RWPE2 (cell line): ENCODE results near the gene PTPRQ.

Source experiments
- ATAC-seq: fragments of 200-7000 bp; cut with Tn5 transposase; 3 replicates; pipeline ENCODE4 v1.9.1; 2021; ENCODE audit warnings: low read depth
- DNase-seq: peaks from one replicate; pipeline ENCODE4 v3.0.0-alpha.2; 2020; ENCODE audit warnings: low spot score
- H3K27ac ChIP-seq: fragments of 450-650 bp; 2 replicates; pipeline ENCODE4 v1.5.1; 2017; ENCODE audit warnings: mild to moderate bottlenecking; ENCODE audit not compliant: poor library complexity, severe bottlenecking
- H3K27me3 ChIP-seq: fragments of 250-450 bp; sonication (Bioruptor Pico); 2 replicates; pipeline ENCODE4 v1.5.1; 2021; ENCODE audit warnings: mild to moderate bottlenecking, moderate library complexity; ENCODE audit not compliant: insufficient read depth, poor library complexity, severe bottlenecking
- H3K36me3 ChIP-seq: fragments of 250-450 bp; sonication (Bioruptor Pico); 2 replicates; pipeline ENCODE4 v1.5.1; 2020; ENCODE audit warnings: low read depth, mild to moderate bottlenecking, moderate library complexity
- H3K4me1 ChIP-seq: fragments of 250-450 bp; sonication (Bioruptor Pico); 2 replicates; pipeline ENCODE4 v1.5.1; 2021; ENCODE audit warnings: mild to moderate bottlenecking, moderate library complexity; ENCODE audit not compliant: insufficient read depth, poor library complexity, severe bottlenecking
- H3K4me3 ChIP-seq: fragments of 250-450 bp; sonication (Bioruptor Pico); 2 replicates; pipeline ENCODE4 v1.5.1; 2021; ENCODE audit warnings: mild to moderate bottlenecking, moderate library complexity; ENCODE audit not compliant: severe bottlenecking
- H3K9me3 ChIP-seq: fragments of 250-450 bp; sonication (Bioruptor Pico); 2 replicates; pipeline ENCODE4 v1.5.1; 2021; ENCODE audit warnings: mild to moderate bottlenecking, moderate library complexity; ENCODE audit not compliant: severe bottlenecking
- TF ChIP-seq, protein P1 (sequence below): fragments of 450-650 bp; IDR thresholded peaks from one replicate; pipeline ENCODE4 v1.5.1; 2017; ENCODE audit warnings: mild to moderate bottlenecking, moderate library complexity; ENCODE audit not compliant: poor library complexity, severe bottlenecking

The PTPRQ gene

GRCh38 chr12:80702889-80703805 is 259.1 kb downstream of the PTPRQ start:
- Histone ChIP-seq H3K27me3 (peaks cover 5% of the 10 kb centered on the region), H3K36me3 (no peaks in the 10 kb centered on the region), H3K4me3 (no peak overlapping the region), H3K4me1 (peaks cover 10% of the 10 kb centered on the region), H3K9me3 (no peaks in the 10 kb centered on the region), H3K27ac (no peak overlapping the region)
- ATAC-seq: peak; percentile 98
- no peak for DNase-seq
- TF ChIP-seq, protein P1, sequence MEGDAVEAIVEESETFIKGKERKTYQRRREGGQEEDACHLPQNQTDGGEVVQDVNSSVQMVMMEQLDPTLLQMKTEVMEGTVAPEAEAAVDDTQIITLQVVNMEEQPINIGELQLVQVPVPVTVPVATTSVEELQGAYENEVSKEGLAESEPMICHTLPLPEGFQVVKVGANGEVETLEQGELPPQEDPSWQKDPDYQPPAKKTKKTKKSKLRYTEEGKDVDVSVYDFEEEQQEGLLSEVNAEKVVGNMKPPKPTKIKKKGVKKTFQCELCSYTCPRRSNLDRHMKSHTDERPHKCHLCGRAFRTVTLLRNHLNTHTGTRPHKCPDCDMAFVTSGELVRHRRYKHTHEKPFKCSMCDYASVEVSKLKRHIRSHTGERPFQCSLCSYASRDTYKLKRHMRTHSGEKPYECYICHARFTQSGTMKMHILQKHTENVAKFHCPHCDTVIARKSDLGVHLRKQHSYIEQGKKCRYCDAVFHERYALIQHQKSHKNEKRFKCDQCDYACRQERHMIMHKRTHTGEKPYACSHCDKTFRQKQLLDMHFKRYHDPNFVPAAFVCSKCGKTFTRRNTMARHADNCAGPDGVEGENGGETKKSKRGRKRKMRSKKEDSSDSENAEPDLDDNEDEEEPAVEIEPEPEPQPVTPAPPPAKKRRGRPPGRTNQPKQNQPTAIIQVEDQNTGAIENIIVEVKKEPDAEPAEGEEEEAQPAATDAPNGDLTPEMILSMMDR: no peak

GRCh38 chr12:80704420-80704819 is 260.4 kb downstream of the PTPRQ start:
- TF ChIP-seq, protein P1: no peak
- Histone ChIP-seq H3K27me3 (peaks cover 5% of the 10 kb centered on the region), H3K27ac (no peak overlapping the region), H3K9me3 (no peaks in the 10 kb centered on the region), H3K4me3 (no peak overlapping the region), H3K4me1 (peaks cover 10% of the 10 kb centered on the region), H3K36me3 (no peaks in the 10 kb centered on the region)
- DNase-seq: no peak
- no peak for ATAC-seq

- no peaks in the 10 kb centered on the region for H3K36me3 ChIP-seq
- TF ChIP-seq, protein P1: no peak
- H3K27ac ChIP-seq: no peak within 1 kb of the TSS
- DNase-seq (no peak), ATAC-seq (no peak)
- H3K27me3 ChIP-seq: peaks cover 5% of the 10 kb centered on the region
- no peaks in the 10 kb centered on the region for H3K9me3 ChIP-seq
- H3K4me3 ChIP-seq: no peak within 1 kb of the TSS
- H3K4me1 ChIP-seq: peaks cover 10% of the 10 kb centered on the region
These were observed 263.2 kb downstream of the PTPRQ start, which contains the start of gene MYF6 for GRCh38 chr12:80707126-80707829. Gene MYF6, plus strand, starts transcription at chr12:80707634. Its CDS starts 86 bp downstream, at chr12:80707720.

DNA sequence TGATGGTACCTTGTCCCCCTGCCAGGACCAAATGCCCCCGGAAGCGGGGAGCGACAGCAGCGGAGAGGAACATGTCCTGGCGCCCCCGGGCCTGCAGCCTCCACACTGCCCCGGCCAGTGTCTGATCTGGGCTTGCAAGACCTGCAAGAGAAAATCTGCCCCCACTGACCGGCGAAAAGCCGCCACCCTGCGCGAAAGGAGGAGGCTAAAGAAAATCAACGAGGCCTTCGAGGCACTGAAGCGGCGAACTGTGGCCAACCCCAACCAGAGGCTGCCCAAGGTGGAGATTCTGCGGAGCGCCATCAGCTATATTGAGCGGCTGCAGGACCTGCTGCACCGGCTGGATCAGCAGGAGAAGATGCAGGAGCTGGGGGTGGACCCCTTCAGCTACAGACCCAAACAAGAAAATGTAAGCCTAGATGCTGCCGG is 263.8 kb downstream of the PTPRQ start:
- Histone ChIP-seq H3K4me3 (no peak overlapping the region), H3K27me3 (peaks cover 5% of the 10 kb centered on the region), H3K9me3 (no peaks in the 10 kb centered on the region), H3K4me1 (peaks cover 7% of the 10 kb centered on the region), H3K36me3 (no peaks in the 10 kb centered on the region), H3K27ac (no peak overlapping the region)
- DNase-seq (no peak), ATAC-seq (no peak)
- TF ChIP-seq, protein P1: no peak
